Astrocyte of the cerebellum (primary cell): Measurements from ENCODE around the gene IGSF11.

Experiments used
- DNase-seq: peaks from one replicate; pipeline ENCODE4 v3.0.0-alpha.2; 2011; ENCODE audit warnings: low read depth
- H3K4me3 ChIP-seq: 2 replicates; pipeline ENCODE4 v1.5.1; 2011; ENCODE audit warnings: mild to moderate bottlenecking, low read depth, low read length, moderate library complexity
- CTCF ChIP-seq: IDR thresholded peaks from 2 replicates; pipeline ENCODE4 v1.5.1; 2012; ENCODE audit warnings: low read length, low read depth, moderate library complexity, mild to moderate bottlenecking; ENCODE audit errors: missing control alignments
- in situ Hi-C: cut with HindIII; loops from 2 replicates; pipeline ENCODE4 v1.10.0; 2017; ENCODE audit warnings: low sequenced_read_pairs

Gene IGSF11

DNA sequence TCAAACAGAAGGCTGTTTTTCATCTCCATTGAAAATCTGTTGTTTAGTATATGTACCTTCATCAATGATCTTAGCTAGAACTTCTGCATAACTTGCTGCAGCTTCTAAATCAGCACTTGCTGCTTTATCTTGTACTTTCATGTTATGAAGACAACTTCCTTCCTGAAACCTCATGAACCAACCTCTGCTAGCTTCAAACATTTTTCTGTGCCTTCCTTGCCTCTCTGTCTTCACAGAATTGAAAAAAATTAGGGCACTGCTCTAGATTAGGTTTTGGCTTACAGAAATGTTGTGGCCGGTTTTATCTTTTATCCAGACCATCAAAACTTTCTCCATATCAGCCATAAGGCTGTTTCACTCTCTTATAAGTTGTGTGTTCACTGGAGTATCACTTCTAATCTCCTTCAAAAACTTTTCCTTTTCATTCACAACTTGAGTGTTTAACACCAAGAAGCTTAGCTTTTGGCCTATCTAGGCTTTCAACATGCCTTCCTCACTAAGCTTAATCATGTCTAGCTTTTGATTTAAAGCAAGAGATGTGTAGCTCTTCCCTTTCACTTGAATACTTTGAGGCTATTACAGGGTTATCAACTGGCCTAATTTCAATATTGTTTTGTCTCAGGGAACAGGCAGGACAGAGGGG lies 78.6 kb downstream of the IGSF11 start:
- no peak for TF ChIP-seq CTCF
- DNase-seq = no peak
- H3K4me3 ChIP-seq = no peak overlapping the region
- in situ Hi-C loops = no loop called here

DNA sequence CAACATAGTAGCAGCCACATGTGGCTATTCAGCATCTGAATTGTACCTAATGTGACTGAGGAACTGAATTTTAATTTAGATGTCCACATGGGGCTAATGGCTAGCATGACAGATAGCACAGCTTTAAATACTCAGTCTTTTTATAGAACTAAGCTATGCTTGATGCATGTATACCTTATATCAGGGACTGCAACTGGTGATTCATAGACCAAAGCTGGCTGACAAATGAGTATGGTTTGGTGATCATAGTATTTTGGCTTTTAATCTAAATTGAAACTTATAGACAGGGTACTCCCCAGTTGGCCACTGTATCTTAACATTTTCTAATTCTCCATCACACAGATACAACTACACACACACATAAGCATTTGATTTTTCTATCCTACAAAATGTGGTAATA lies 83.6 kb downstream of the IGSF11 start:
- H3K4me3 ChIP-seq = no peak overlapping the region
- DNase-seq = no peak
- TF ChIP-seq CTCF = no peak
- in situ Hi-C loops = no loop called here

- DNase-seq = no peak
- no peak overlapping the region for H3K4me3 ChIP-seq
- TF ChIP-seq CTCF = no peak
- in situ Hi-C loops = no loop called here
These were observed 85.4 kb downstream of the IGSF11 start for GRCh38 chr3:118949113-118949760.

- DNase-seq = no peak
- no peak overlapping the region for H3K4me3 ChIP-seq
- no peak for TF ChIP-seq CTCF
- in situ Hi-C loops = no loop called here
These were observed 86.5 kb downstream of the IGSF11 start for GRCh38 chr3:118948146-118948545.

GRCh38 chr3:118946449-118946848 lies 88.2 kb downstream of the IGSF11 start:
- H3K4me3 ChIP-seq = no peak overlapping the region
- no peak for TF ChIP-seq CTCF
- DNase-seq = no peak
- in situ Hi-C loops = no loop called here

DNA sequence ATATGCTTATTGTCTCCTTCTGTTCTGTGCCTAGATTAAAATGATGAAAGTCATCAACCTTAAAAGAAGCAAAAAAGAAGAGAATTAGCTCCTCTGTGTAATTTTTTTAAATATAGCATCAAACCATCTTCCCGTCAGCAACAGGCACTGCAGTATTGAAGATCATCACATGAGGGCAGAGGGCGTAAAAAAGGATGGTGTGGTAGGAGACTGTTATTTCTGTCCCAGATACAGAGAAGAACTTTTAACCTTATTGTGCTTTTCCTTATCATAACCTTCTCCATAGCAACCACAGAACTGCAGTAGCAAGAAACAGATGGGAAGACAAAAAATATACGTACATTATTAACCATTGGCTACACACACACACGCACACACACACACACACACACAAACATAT lies 88.8 kb downstream of the IGSF11 start:
- H3K4me3 ChIP-seq = no peak overlapping the region
- in situ Hi-C loops = no loop called here
- DNase-seq = no peak
- TF ChIP-seq CTCF = no peak
